GM19397 (cell line): ENCODE results near the gene ACTR5.
"Not testable (repeated sequence)": the region's sequence is repeated elsewhere in the genome, so short reads cannot be mapped to it uniquely, and the experiment has no call there.

Source experiments
- ATAC-seq: cut with Tn5 transposase; IDR thresholded peaks from one replicate; pipeline ENCODE4 v1.9.1; 2021; ENCODE audit warnings: mild to moderate bottlenecking, moderate library complexity; ENCODE audit not compliant: unreplicated experiment

ACTR5 gene

GRCh38 chr20:38764567-38765318 is 16.5 kb downstream of the ACTR5 start:
- no peak for ATAC-seq

- no peak for ATAC-seq
These were observed 17.8 kb downstream of the ACTR5 start for GRCh38 chr20:38766071-38766470.

- no peak for ATAC-seq
These were observed 21.4 kb downstream of the ACTR5 start for GRCh38 chr20:38769376-38770295.

GRCh38 chr20:38770546-38770945 is 22.3 kb downstream of the ACTR5 start:
- no peak for ATAC-seq

GRCh38 chr20:38770970-38771369 is 22.7 kb downstream of the ACTR5 start:
- no peak for ATAC-seq

GRCh38 chr20:38771621-38772020 is 23.4 kb downstream of the ACTR5 start:
- ATAC-seq = no peak

GRCh38 chr20:38774167-38774566 is 25.9 kb downstream of the ACTR5 start:
- no peak for ATAC-seq

GRCh38 chr20:38776363-38776762 is 28.1 kb downstream of the ACTR5 start:
- no peak for ATAC-seq

- no peak for ATAC-seq
These were observed 31.2 kb downstream of the ACTR5 start for GRCh38 chr20:38779247-38780097.

- no peak for ATAC-seq
These were observed 34.0 kb downstream of the ACTR5 start for GRCh38 chr20:38782275-38782674.

- no peak for ATAC-seq
These were observed 39.6 kb downstream of the ACTR5 start for GRCh38 chr20:38787870-38788269.

- ATAC-seq = no peak
These were observed 41.4 kb downstream of the ACTR5 start for GRCh38 chr20:38789503-38790199.

GRCh38 chr20:38790200-38791053 is 42.2 kb downstream of the ACTR5 start:
- no peak for ATAC-seq

GRCh38 chr20:38791291-38791690 is 43.0 kb downstream of the ACTR5 start:
- ATAC-seq = no peak

- no peak for ATAC-seq
These were observed 43.7 kb downstream of the ACTR5 start for GRCh38 chr20:38791940-38792339.

GRCh38 chr20:38794057-38794456 is 45.8 kb downstream of the ACTR5 start:
- ATAC-seq = not testable (repeated sequence)

- no peak for ATAC-seq
These were observed 50.0 kb downstream of the ACTR5 start for GRCh38 chr20:38798266-38798665.

GRCh38 chr20:38799203-38799602 is 50.9 kb downstream of the ACTR5 start:
- ATAC-seq = no peak

- ATAC-seq = no peak
These were observed 52.6 kb downstream of the ACTR5 start for GRCh38 chr20:38800882-38801281.

- no peak for ATAC-seq
These were observed 56.0 kb downstream of the ACTR5 start for GRCh38 chr20:38804221-38804620.
